C4-2B (cell line): ENCODE results near the gene GALNTL6.

Experiments
- CTCF ChIP-seq: fragments of 450-650 bp; conservative IDR thresholded peaks from 2 replicates; pipeline ENCODE4 v1.5.1; 2017; ENCODE audit warnings: mild to moderate bottlenecking
- ZFX ChIP-seq: fragments of 450-650 bp; IDR thresholded peaks from 2 replicates; pipeline ENCODE4 v1.6.1; 2017

DNA sequence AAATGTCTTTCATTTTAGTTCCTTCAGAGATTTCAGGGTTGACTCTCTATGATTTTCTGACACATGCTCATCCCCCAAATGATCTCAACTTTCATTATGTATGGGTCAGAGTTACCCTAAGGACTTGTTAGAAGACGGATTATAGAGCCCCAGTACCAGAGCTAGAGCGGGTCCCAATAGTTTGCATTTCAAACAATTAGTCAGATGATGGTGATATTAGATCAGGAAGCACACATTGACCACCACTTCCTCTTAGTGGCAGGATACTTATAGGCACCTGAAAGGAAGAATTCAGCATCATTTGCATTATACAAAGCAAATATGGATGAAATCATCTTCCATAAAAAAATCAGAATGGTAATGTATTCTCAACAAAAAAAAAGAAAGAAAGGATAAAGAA lies 106.1 kb downstream of the GALNTL6 start:
- TF ChIP-seq CTCF, result no peak
- TF ChIP-seq ZFX, result no peak
